Subcutaneous adipose tissue (tissue), 4 donors: ENCODE results near the gene LIPC. TPM values are rescaled to one million over a fixed set of nuclear protein-coding genes. Genes with fewer than 3 reads are reported as not detected.

Experiments used
- total RNA-seq, 4 donors: library from RNA; depleted of rRNA; stranded (reverse); fragments of >200 nt; gene quantifications; one replicate each; pipeline ENCODE4 v1.1.0, GENCODE V29; 2016
- TF ChIP-seq, protein P1 (sequence below): fragments of 450-650 bp; IDR thresholded peaks from one replicate; pipeline ENCODE4 v1.5.1; 2016; ENCODE audit warnings: low read depth, mild to moderate bottlenecking, control low read depth, antibody characterized with exemption, moderate library complexity

The LIPC gene
- total RNA-seq, 4 donors from 2014 or later = 0.44 to 0.51 TPM; not detected in 2

GRCh38 chr15:58467121-58467721 lies 35.4 kb downstream of the LIPC start:
- TF ChIP-seq, protein P1, sequence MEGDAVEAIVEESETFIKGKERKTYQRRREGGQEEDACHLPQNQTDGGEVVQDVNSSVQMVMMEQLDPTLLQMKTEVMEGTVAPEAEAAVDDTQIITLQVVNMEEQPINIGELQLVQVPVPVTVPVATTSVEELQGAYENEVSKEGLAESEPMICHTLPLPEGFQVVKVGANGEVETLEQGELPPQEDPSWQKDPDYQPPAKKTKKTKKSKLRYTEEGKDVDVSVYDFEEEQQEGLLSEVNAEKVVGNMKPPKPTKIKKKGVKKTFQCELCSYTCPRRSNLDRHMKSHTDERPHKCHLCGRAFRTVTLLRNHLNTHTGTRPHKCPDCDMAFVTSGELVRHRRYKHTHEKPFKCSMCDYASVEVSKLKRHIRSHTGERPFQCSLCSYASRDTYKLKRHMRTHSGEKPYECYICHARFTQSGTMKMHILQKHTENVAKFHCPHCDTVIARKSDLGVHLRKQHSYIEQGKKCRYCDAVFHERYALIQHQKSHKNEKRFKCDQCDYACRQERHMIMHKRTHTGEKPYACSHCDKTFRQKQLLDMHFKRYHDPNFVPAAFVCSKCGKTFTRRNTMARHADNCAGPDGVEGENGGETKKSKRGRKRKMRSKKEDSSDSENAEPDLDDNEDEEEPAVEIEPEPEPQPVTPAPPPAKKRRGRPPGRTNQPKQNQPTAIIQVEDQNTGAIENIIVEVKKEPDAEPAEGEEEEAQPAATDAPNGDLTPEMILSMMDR = no peak

DNA sequence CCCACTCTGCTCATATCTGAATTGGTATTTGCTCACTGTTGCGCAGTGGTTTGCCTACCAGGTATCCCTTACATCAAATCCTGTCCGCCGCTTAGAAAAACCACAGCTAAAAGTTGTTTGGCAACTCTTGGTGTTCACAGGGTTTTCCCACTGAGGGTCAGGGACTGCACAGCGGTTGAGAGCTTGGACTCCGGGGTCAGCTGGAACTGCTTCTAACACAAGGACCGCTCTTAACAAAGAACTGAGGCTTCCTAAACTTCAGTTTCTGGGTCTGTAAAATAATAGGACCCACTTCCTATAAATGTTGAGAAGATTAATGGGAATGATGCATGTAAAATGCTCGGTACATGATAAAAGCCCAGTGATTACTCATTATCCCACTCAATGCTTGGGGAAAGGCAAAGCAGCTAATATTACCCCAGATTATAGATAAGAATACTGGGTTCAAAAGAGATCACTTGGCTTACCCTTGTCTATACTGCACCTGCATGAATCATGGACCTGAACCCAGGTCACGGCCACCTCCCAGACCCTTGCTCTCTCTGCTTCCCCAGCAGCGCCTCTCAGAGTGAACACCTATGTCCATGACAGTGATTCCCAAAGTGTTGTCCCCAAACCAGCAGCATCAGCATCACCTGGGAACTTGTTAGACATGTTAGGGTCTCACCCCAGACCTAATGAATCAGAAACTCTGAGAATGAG lies 36.1 kb downstream of the LIPC start:
- TF ChIP-seq, protein P1 = no peak

- TF ChIP-seq, protein P1 = no peak
Measured at GRCh38 chr15:58469432-58470353, 37.9 kb downstream of the LIPC start.

DNA sequence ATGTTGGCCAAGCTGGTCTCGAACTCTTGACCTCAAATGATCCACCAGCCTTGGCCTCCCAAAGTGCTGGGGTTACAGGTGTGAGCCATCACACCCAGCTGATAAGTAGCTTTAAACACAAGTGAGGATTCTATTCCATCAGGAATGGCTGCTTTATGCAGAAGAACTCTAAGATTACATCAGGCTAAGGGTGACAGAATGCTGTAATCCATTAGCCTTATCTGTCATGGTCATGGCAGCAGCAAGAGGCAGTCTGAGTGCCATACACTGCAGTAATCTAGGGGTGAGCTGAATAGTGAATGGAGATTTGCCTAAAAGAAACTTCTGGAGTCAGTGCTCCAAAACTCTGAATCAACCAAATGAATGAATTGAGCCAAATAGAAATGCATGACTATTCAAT lies 39.6 kb downstream of the LIPC start:
- TF ChIP-seq, protein P1 = no peak

- TF ChIP-seq, protein P1 = no peak
Measured at GRCh38 chr15:58472221-58472620, 40.4 kb downstream of the LIPC start.

- TF ChIP-seq, protein P1 = no peak
Measured at GRCh38 chr15:58472821-58473581, 41.2 kb downstream of the LIPC start.
